Bronchial epithelial cell (primary cell): ENCODE measurements around the gene CDIPT. TPM values are rescaled to one million over a fixed set of nuclear protein-coding genes. Genes with fewer than 3 reads are reported as not detected.
A peak's percentile ranks its signal among the peaks of the same experiment; 100 is the strongest.

Experiments used
- DNase-seq: peaks from one replicate; pipeline ENCODE4 v3.0.0-alpha.2; 2010; ENCODE audit warnings: low read depth
- FAIRE-seq: peaks from 2 replicates; lab custom pipeline; 2011; peaks lifted over from hg19 to GRCh38; lab: Jason Lieb, UNC
- H3K27me3 ChIP-seq: 2 replicates; pipeline ENCODE4 v1.5.1; 2011; ENCODE audit warnings: low read length; ENCODE audit not compliant: control insufficient read depth, insufficient read depth
- H3K36me3 ChIP-seq: 2 replicates; pipeline ENCODE4 v1.5.1; 2011; ENCODE audit warnings: low read length; ENCODE audit not compliant: control insufficient read depth, insufficient read depth
- H3K4me3 ChIP-seq: 2 replicates; pipeline ENCODE4 v1.5.1; 2011; ENCODE audit warnings: mild to moderate bottlenecking, low read depth, low read length, control low read depth
- total RNA-seq: library from RNA; depleted of rRNA; stranded (reverse); fragments of >200 nt; gene quantifications from 2 replicates; pipeline ENCODE4 v1.2.1, GENCODE V29; 2014
- TF ChIP-seq, protein P1 (sequence below): IDR thresholded peaks from 2 replicates; pipeline ENCODE4 v1.5.1; 2011; ENCODE audit warnings: mild to moderate bottlenecking, moderate library complexity, low read length, control low read depth, inconsistent platforms; ENCODE audit not compliant: insufficient read depth, severe bottlenecking

The CDIPT gene
- total RNA-seq, 1 donor from 2014 or later = 53.2 TPM

DNA sequence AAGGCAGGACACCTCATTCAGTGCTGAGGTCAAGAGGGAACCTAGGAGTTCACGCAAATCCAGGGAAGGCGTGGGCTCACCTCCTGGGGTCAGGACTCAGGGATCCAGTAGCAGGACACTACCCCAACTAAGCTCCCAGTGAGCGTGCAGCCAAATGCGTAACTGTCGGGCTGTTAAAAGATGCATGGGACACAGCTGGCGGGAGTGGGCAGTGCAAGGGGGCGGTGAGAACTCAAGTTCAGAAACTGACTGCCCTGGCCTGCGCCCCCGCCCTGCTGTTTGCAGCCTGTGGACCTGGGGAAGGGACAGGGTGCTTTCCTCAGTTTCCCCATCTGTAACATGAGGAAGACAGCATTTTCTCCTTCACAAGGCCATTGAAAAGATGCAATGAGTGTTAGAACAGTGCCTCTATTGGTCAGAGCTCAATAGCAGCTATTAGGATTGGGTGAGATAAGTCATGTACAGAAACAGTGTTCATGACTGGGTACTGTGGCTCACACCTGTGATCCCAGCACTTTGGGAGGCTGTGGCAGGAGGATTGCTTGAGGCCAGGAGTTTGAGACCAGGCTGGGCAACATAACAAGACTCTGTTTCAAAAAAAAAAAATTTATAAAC lies 20.2 kb downstream of the CDIPT start:
- Histone ChIP-seq H3K4me3 (no peak overlapping the region), H3K27me3 (no peaks in the 10 kb centered on the region), H3K36me3 (peaks cover 43% of the 10 kb centered on the region)
- DNase-seq = no peak
- TF ChIP-seq, protein P1, sequence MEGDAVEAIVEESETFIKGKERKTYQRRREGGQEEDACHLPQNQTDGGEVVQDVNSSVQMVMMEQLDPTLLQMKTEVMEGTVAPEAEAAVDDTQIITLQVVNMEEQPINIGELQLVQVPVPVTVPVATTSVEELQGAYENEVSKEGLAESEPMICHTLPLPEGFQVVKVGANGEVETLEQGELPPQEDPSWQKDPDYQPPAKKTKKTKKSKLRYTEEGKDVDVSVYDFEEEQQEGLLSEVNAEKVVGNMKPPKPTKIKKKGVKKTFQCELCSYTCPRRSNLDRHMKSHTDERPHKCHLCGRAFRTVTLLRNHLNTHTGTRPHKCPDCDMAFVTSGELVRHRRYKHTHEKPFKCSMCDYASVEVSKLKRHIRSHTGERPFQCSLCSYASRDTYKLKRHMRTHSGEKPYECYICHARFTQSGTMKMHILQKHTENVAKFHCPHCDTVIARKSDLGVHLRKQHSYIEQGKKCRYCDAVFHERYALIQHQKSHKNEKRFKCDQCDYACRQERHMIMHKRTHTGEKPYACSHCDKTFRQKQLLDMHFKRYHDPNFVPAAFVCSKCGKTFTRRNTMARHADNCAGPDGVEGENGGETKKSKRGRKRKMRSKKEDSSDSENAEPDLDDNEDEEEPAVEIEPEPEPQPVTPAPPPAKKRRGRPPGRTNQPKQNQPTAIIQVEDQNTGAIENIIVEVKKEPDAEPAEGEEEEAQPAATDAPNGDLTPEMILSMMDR = no peak
- FAIRE-seq = peak; percentile 40

DNA sequence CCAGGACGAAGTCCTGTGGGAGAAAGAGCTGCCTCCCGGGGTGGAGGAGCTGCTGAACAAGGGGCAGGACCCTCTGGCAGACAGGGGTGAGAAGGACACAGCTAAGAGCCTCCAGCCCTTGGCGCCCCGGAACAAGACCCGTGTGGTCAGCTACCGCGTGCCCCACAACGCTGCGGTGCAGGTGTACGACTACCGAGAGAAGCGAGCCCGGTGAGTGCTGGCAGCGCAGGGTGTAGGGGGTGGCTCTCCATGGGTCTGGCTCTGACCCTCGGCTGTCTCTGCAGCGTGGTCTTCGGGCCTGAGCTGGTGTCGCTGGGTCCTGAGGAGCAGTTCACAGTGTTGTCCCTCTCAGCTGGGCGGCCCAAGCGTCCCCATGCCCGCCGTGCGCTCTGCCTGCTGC lies 21.4 kb downstream of the CDIPT start:
- FAIRE-seq (no peak), DNase-seq (no peak)
- Histone ChIP-seq H3K27me3 (no peaks in the 10 kb centered on the region), H3K4me3 (no peak overlapping the region), H3K36me3 (peaks cover 42% of the 10 kb centered on the region)
- TF ChIP-seq, protein P1 = no peak

DNA sequence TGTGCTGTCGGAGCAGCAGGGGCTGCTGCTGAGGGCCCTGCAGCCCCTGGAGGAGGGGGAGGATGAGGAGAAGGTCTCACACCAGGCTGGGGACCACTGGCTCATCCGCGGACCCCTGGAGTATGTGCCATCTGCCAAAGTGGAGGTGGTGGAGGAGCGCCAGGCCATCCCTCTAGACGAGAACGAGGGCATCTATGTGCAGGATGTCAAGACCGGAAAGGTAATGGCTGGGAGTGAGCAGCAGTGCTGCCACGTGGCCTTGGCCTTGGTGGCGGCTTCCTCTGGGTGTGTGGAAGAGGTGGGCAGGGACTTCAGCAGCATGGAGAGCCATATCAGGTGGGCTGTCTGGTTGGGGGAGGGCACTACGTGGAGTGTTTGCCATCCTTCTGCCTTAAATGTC lies 22.8 kb downstream of the CDIPT start:
- FAIRE-seq (no peak), DNase-seq (no peak)
- TF ChIP-seq, protein P1 = no peak
- peaks cover 36% of the 10 kb centered on the region for H3K36me3 ChIP-seq
- no peaks in the 10 kb centered on the region for H3K27me3 ChIP-seq
- H3K4me3 ChIP-seq = no peak overlapping the region

DNA sequence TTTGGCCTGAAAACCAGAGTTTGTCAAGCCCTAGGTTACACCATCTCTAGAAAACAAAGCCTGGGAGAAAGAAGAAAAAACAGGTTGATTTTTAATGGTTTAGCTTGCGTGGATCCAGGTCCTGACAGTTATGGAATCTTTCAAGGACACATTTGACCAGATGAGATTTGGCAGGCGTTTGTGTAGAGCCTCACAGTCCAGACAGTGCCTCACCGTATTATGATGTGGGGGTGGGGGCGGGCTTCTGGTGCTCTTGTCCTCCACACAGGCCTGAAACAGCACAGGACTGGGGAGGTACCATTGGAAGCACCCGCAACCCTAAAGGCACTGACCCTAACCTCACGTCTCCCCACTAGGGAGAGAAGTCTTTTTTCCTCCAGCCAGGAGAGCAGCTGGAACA lies 23.2 kb downstream of the CDIPT start:
- no peak for DNase-seq
- TF ChIP-seq, protein P1 = no peak
- Histone ChIP-seq H3K27me3 (no peaks in the 10 kb centered on the region), H3K36me3 (peaks cover 38% of the 10 kb centered on the region), H3K4me3 (no peak overlapping the region)
- no peak for FAIRE-seq

DNA sequence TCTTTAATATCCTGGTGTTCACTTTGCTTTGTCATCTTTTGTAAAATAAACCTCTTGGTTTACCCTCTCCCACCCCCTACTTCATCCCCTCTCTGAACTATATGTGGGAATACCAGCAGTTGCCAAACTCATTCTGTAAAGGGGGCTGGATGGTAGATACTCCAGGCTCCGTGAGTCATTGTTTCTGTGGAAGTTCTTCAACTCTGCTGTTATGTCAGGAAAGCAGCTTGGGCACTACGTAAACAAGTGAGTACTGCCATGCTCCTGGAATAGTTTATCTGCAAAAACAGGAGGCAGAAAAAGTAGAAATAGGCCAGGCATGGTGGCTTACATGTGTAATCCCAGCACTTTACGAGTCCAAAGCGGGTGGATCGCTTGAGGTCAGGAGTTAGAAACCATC lies 25.2 kb downstream of the CDIPT start:
- no peak for DNase-seq
- peaks cover 45% of the 10 kb centered on the region for H3K36me3 ChIP-seq
- H3K27me3 ChIP-seq = no peaks in the 10 kb centered on the region
- H3K4me3 ChIP-seq = no peak overlapping the region
- no peak for FAIRE-seq
- TF ChIP-seq, protein P1 = no peak

DNA sequence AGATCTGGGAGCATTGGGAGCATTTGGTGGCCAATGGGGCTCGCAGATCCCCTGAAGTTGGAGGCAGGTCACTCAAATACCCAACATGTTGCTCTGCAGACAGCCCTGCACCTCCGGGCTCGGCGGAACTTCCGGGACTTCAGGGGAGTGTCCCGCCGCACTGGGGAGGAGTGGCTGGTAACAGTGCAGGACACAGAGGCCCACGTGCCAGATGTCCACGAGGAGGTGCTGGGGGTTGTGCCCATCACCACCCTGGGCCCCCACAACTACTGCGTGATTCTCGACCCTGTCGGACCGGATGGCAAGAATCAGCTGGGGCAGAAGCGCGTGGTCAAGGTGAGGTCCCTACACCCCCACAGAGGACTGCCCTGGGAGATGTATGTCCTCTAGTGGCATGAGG lies 26.4 kb downstream of the CDIPT start:
- Histone ChIP-seq H3K36me3 (peaks cover 42% of the 10 kb centered on the region), H3K4me3 (no peak overlapping the region), H3K27me3 (no peaks in the 10 kb centered on the region)
- DNase-seq (no peak), FAIRE-seq (no peak)
- TF ChIP-seq, protein P1 = no peak
